ENCODE data around the gene USP20. TPM values are rescaled to one million over a fixed set of nuclear protein-coding genes. Genes with fewer than 3 reads are reported as not detected.

Gene USP20
- total and polyA plus RNA-seq, 10 of the 15 experiments (the other 5 are each of a cell fraction or from before 2014, with no cell fraction given) = 0.66 to 23.3 (median 11.0) TPM

- no TSS peak for BruUV-seq (replicated peaks)
- CTCF ChIA-PET = no interaction called here
- in situ Hi-C loops (cut with MboI) (loop anchor here (10.0 kb wide), 1 partner anchor 375 kb away; no protein-coding TSS in a partner anchor), intact Hi-C loops (cut with micrococcal nuclease; ENCODE audit: unreplicated experiment) (no loop called here)
- Histone ChIP-seq H3K9me3 (replicated peaks; ENCODE audit: control insufficient read depth, insufficient read depth, low read length) (no peaks in the 10 kb centered on the region), H3K79me2 (ENCODE audit: control insufficient read depth, insufficient read depth, low read length) (no peaks in the 10 kb centered on the region), H3K4me2 (ENCODE audit: control insufficient read depth, insufficient read depth) (no peak overlapping the region), H3K4me3 (no peak overlapping the region), H3K27ac (ENCODE audit: control insufficient read depth, insufficient read depth) (no peak overlapping the region), H2AFZ (ENCODE audit: control insufficient read depth, low read depth, low read length) (no peak overlapping the region), H3K36me3 (ENCODE audit: control insufficient read depth in 2 of 2, insufficient read depth in 2 of 2, low read length in 1 of 2) (peaks cover 0 to 2% of the 10 kb centered on the region in 2 experiments; a peak in 3 of 4 replicates), H3K27me3 (replicated peaks in 1 of 2; ENCODE audit: control insufficient read depth in 2 of 2, insufficient read depth in 2 of 2, low read length in 1 of 2) (no peaks in the 10 kb centered on the region), H4K20me1 (ENCODE audit: control insufficient read depth, insufficient read depth) (no peaks in the 10 kb centered on the region), H3K4me1 (ENCODE audit: control insufficient read depth, insufficient read depth, low read length) (peaks cover 5% of the 10 kb centered on the region), H3K9ac (ENCODE audit: control insufficient read depth, insufficient read depth, low read length) (no peak overlapping the region)
- POLR2A ChIA-PET = no interaction called here
- ATAC-seq (no peak), DNase-seq (ENCODE audit: low read depth, low spot score) (no peak), FAIRE-seq (no peak)
- WGBS (ENCODE audit: insufficient coverage, insufficient replicate concordance, low lambda C conversion rate, missing lambda C conversion rate) = 86% methylated on average over 21 of the region's 24 CpGs
- RAD21 ChIA-PET (ENCODE audit: unreplicated experiment) = no interaction called here
- TF ChIP-seq E2F8 (IDR thresholded peaks at IDR 0.05; ENCODE audit: low read depth, partially characterized antibody) (no peak), POLR2A (IDR thresholded peaks at IDR 0.05; ENCODE audit: low read depth, low read length) (peak; percentile 31; the same call in 1 of the 2 replicates)
- SMC1A ChIA-PET (ENCODE audit: uncharacterized antibody, unreplicated experiment) = interaction anchor here (0.6 kb wide), 1 partner anchor 344 kb away, joined by 3 read pairs; no protein-coding TSS in a partner anchor
These were observed 34.6 kb downstream of the USP20 start for GRCh38 chr9:129869585-129870501.

GRCh38 chr9:129871046-129871445 lies 35.8 kb downstream of the USP20 start:
- H3K9me3 ChIP-seq (replicated peaks; ENCODE audit: control insufficient read depth, insufficient read depth, low read length) = no peaks in the 10 kb centered on the region
- no peak overlapping the region for H2AFZ ChIP-seq (ENCODE audit: control insufficient read depth, low read depth, low read length)
- POLR2A ChIA-PET = no interaction called here
- TSS peak; percentile 24 for BruUV-seq (replicated peaks)
- H3K4me3 ChIP-seq = no peak overlapping the region
- in situ Hi-C loops (cut with MboI) = loop anchor here (10.0 kb wide), 1 partner anchor 374 kb away; no protein-coding TSS in a partner anchor
- intact Hi-C loops (cut with micrococcal nuclease; ENCODE audit: unreplicated experiment) = no loop called here
- H3K27me3 ChIP-seq (replicated peaks in 1 of 2; ENCODE audit: control insufficient read depth in 2 of 2, insufficient read depth in 2 of 2, low read length in 1 of 2) = no peaks in the 10 kb centered on the region
- H3K36me3 ChIP-seq (ENCODE audit: control insufficient read depth in 2 of 2, insufficient read depth in 2 of 2, low read length in 1 of 2) = no peaks in the 10 kb centered on the region; a peak in 2 of 4 replicates
- DNase-seq (ENCODE audit: low read depth, low spot score) (no peak), FAIRE-seq (no peak), ATAC-seq (no peak)
- H3K9ac ChIP-seq (ENCODE audit: control insufficient read depth, insufficient read depth, low read length) = no peak overlapping the region
- RAD21 ChIA-PET (ENCODE audit: unreplicated experiment) = no interaction called here
- WGBS (ENCODE audit: insufficient coverage, insufficient replicate concordance, low lambda C conversion rate, missing lambda C conversion rate) = 97% methylated on average over 10 of the region's 11 CpGs
- H3K4me2 ChIP-seq (ENCODE audit: control insufficient read depth, insufficient read depth) = no peak overlapping the region
- H3K4me1 ChIP-seq (ENCODE audit: control insufficient read depth, insufficient read depth, low read length) = no peaks in the 10 kb centered on the region
- H3K27ac ChIP-seq (ENCODE audit: control insufficient read depth, insufficient read depth) = no peak overlapping the region
- no peaks in the 10 kb centered on the region for H3K79me2 ChIP-seq (ENCODE audit: control insufficient read depth, insufficient read depth, low read length)
- no peaks in the 10 kb centered on the region for H4K20me1 ChIP-seq (ENCODE audit: control insufficient read depth, insufficient read depth)
- SMC1A ChIA-PET (ENCODE audit: uncharacterized antibody, unreplicated experiment) = no interaction called here
- CTCF ChIA-PET = no interaction called here
- TF ChIP-seq SIN3A (IDR thresholded peaks at IDR 0.05; ENCODE audit: low read depth, low read length) = no peak
- no peak for TF ChIP-seq ZNF384 (IDR thresholded peaks at IDR 0.05; ENCODE audit: borderline replicate concordance, low read depth, low read length)
- no peak for TF ChIP-seq MTA2 (IDR thresholded peaks at IDR 0.05; ENCODE audit: low read depth)
- TF ChIP-seq ZNF274 (IDR thresholded peaks at IDR 0.05; ENCODE audit: insufficient read depth, insufficient read length) = no peak
- no peak for TF ChIP-seq USF1 (IDR thresholded peaks at IDR 0.05; ENCODE audit: borderline replicate concordance, extremely low read length, insufficient read depth, low read depth, low read length)
- TF ChIP-seq ZNF622 (IDR thresholded peaks at IDR 0.05) = no peak
- no peak for TF ChIP-seq BRCA1 (IDR thresholded peaks at IDR 0.05; ENCODE audit: low read depth, low read length)
- no peak for TF ChIP-seq ZSCAN29 (IDR thresholded peaks at IDR 0.05)
- TF ChIP-seq CBFB (IDR thresholded peaks at IDR 0.05; ENCODE audit: low read depth) = no peak
- no peak for TF ChIP-seq IKZF2 (IDR thresholded peaks at IDR 0.05)
- no peak for TF ChIP-seq PKNOX1 (IDR thresholded peaks at IDR 0.05)
